NT2/D1 (cell line): ENCODE data around the gene TRAK2.

Experiments used
- DNase-seq: peaks from one replicate; pipeline ENCODE4 v3.0.0-alpha.2; 2011; ENCODE audit warnings: low read depth, low spot score
- H3K27me3 ChIP-seq: 2 replicates; pipeline ENCODE4 v1.6.0; 2011; ENCODE audit warnings: mild to moderate bottlenecking; ENCODE audit not compliant: insufficient read length, insufficient read depth
- H3K36me3 ChIP-seq: 2 replicates; pipeline ENCODE4 v1.6.1; 2011; ENCODE audit warnings: mild to moderate bottlenecking, low read length, mixed read lengths; ENCODE audit not compliant: insufficient read depth, insufficient read length
- H3K4me1 ChIP-seq: 2 replicates; pipeline ENCODE4 v1.5.1; 2011; ENCODE audit not compliant: insufficient read depth, insufficient read length
- H3K4me3 ChIP-seq: 2 replicates; pipeline ENCODE4 v1.5.1; 2011; ENCODE audit warnings: low read depth; ENCODE audit not compliant: insufficient read length
- H3K9ac ChIP-seq: 2 replicates; pipeline ENCODE4 v1.6.0; 2011; ENCODE audit warnings: low read depth; ENCODE audit not compliant: insufficient read length
- H3K9me3 ChIP-seq: 2 replicates; pipeline ENCODE4 v1.5.1; 2011; ENCODE audit warnings: mild to moderate bottlenecking, low read length; ENCODE audit not compliant: insufficient read depth
- SUZ12 ChIP-seq: IDR thresholded peaks from 2 replicates; pipeline ENCODE4 v1.6.1; 2011; ENCODE audit not compliant: insufficient read length, insufficient read depth; ENCODE audit errors: extremely low read depth
- YY1 ChIP-seq: IDR thresholded peaks from 2 replicates; pipeline ENCODE4 v1.6.1; 2011; ENCODE audit not compliant: insufficient read length, insufficient read depth
- ZNF274 ChIP-seq: IDR thresholded peaks from 2 replicates; pipeline ENCODE4 v1.6.1; 2011; ENCODE audit warnings: mild to moderate bottlenecking, low read depth, low read length

The TRAK2 gene

DNA sequence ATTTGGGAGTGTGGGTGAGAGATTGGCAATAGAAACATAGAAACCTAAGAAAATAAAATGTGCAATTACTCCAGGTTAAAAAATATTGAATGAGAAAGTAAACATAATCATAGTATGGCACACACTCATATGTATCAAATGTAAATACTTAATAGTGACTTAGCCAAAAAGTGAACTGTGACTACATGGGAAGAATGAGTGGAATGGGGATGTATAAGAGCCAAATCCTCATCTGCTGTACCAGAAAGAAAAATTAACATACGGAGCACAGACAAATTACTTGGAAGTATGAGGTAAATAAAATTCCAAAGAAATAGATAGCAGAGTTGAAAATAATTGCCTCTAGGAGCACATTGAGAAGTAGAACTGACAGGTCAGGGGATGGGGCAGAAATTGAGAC, 98.1 kb downstream of the TRAK2 start:
- no peak for TF ChIP-seq YY1
- TF ChIP-seq ZNF274 = no peak
- TF ChIP-seq SUZ12 = no peak
- Histone ChIP-seq H3K4me1 (peaks cover 5% of the 10 kb centered on the region), H3K9ac (no peak overlapping the region), H3K36me3 (no peaks in the 10 kb centered on the region), H3K27me3 (no peaks in the 10 kb centered on the region), H3K4me3 (no peak overlapping the region), H3K9me3 (no peaks in the 10 kb centered on the region; the same call in 1 of the 2 replicates)
- DNase-seq = no peak

DNA sequence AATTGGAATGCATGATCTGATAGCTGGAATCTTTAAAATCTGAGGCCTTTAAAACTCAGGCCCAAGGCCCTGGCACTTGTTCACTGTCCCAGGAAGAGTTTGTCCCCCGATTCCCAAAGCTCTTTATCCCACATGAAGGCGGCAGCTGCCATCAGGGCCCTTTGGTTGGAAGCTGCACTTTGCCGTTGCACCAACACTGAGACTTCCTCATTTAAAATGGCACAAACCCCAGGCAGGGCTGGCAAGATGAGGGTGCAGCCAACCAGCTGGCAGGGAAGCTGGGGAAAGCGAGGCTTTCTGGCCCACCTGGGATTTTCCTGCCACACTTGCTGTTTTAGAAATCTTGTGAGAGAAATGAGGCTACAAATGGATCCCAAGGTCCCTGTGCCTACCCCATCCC, 100.4 kb downstream of the TRAK2 start:
- no peak for DNase-seq
- Histone ChIP-seq H3K4me1 (peaks cover 5% of the 10 kb centered on the region), H3K9ac (no peak overlapping the region), H3K9me3 (no peaks in the 10 kb centered on the region; the same call in 1 of the 2 replicates), H3K4me3 (no peak overlapping the region), H3K27me3 (no peaks in the 10 kb centered on the region), H3K36me3 (no peaks in the 10 kb centered on the region)
- TF ChIP-seq YY1 (no peak), ZNF274 (no peak), SUZ12 (no peak)

DNA sequence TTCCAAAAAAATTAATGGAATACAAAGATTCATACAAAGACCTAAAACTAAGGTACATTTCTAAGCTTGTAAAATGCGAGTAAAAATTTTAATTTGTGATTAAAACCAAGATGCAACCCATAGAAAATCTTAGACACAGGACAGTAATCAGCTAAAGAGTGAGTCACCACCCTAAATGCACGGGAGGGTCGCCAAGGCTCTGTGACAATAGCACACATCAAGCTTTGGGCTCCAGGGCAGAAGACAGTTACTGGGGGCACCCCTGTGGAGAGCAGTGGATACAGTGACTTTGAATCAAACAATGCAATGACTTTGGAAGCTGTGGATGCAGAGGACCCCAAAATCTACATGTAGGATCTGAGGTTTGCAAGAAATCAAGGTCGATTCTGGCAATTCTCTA, 101.7 kb downstream of the TRAK2 start:
- H3K4me3 ChIP-seq = no peak overlapping the region
- H3K9ac ChIP-seq = no peak overlapping the region
- H3K27me3 ChIP-seq = no peaks in the 10 kb centered on the region
- TF ChIP-seq SUZ12 (no peak), ZNF274 (no peak), YY1 (no peak)
- no peak for DNase-seq
- peaks cover 5% of the 10 kb centered on the region for H3K4me1 ChIP-seq
- no peaks in the 10 kb centered on the region; the same call in 1 of the 2 replicates for H3K9me3 ChIP-seq
- no peaks in the 10 kb centered on the region for H3K36me3 ChIP-seq

DNA sequence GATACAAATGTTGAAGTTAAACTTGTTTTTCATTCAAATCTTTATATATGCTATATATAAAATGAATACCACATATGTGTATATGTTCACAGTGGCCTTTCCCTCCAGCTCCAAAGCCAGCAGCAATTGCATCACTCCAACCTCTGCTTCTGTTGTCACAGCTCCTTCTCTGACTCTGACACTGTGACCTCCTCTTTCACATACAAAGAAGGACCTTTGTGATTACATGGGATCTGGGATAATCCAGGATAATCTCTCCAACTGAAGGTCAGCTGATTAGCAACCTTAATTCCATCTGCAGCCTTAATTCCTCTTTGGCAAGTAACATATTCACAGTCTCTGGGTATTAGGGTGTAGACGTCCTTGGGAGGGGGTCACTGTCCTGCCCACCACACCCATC, 102.5 kb downstream of the TRAK2 start:
- TF ChIP-seq ZNF274 = no peak
- TF ChIP-seq YY1 = no peak
- TF ChIP-seq SUZ12 = no peak
- no peak overlapping the region for H3K4me3 ChIP-seq
- H3K9ac ChIP-seq = no peak overlapping the region
- no peak for DNase-seq
- H3K4me1 ChIP-seq = peaks cover 5% of the 10 kb centered on the region
- H3K9me3 ChIP-seq = no peaks in the 10 kb centered on the region
- no peaks in the 10 kb centered on the region for H3K27me3 ChIP-seq
- H3K36me3 ChIP-seq = no peaks in the 10 kb centered on the region

DNA sequence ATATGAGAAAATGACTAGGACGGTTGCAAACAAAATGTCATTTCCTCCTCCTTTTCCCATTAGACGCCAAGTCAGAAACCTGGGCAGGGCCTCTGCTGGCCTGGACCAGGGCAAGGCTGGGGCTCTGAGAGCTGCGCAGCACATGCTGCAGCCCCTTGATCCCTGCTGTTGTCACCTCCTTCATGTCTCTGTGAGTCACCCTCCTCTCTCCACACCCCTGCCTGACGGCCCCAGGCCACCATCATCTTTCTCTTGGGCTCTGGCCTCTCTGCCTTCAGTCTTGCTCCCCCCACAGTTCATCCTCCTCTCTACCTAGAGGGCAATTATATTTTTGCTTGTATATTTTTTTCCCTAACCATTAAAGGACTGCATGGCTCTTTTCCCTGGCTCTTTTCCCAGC, 104.1 kb downstream of the TRAK2 start:
- no peak overlapping the region for H3K4me3 ChIP-seq
- no peaks in the 10 kb centered on the region for H3K9me3 ChIP-seq
- H3K4me1 ChIP-seq = peaks cover 5% of the 10 kb centered on the region
- H3K36me3 ChIP-seq = no peaks in the 10 kb centered on the region
- H3K27me3 ChIP-seq = no peaks in the 10 kb centered on the region
- no peak for TF ChIP-seq SUZ12
- DNase-seq = no peak
- no peak overlapping the region for H3K9ac ChIP-seq

DNA sequence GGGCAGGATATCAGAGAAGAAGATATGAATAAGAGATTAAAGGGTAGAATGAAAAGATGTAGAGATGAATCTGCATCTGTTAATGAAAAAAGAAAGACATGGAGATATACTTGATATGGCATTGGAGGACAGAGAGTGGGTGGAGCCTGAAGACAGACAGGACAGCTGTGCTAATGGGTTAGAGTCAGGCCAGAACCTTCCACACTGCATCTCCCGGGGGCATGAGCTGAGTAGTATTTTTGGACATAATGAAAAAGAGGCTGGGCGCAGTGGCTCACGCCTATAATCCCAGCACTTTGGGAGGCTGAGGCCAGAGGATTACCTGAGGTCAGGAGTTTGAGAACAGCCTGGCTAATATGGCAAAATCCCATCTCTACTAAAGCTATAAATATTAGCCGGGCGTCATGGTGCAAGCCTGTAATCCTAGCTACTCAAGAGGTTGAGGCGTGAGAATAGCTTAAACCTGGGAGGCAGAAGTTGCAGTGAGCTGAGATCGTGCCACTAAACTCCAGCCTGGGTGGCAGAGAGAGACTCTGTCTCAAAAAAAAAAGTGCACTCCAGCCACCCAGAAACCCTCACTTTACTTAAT, 105.5 kb downstream of the TRAK2 start:
- H3K4me1 ChIP-seq = peaks cover 5% of the 10 kb centered on the region
- no peak overlapping the region for H3K4me3 ChIP-seq
- no peak for TF ChIP-seq SUZ12
- TF ChIP-seq YY1 = no peak
- TF ChIP-seq ZNF274 = no peak
- H3K9ac ChIP-seq = no peak overlapping the region
- no peaks in the 10 kb centered on the region for H3K36me3 ChIP-seq
- H3K27me3 ChIP-seq = no peaks in the 10 kb centered on the region
- H3K9me3 ChIP-seq = no peaks in the 10 kb centered on the region
- no peak for DNase-seq

DNA sequence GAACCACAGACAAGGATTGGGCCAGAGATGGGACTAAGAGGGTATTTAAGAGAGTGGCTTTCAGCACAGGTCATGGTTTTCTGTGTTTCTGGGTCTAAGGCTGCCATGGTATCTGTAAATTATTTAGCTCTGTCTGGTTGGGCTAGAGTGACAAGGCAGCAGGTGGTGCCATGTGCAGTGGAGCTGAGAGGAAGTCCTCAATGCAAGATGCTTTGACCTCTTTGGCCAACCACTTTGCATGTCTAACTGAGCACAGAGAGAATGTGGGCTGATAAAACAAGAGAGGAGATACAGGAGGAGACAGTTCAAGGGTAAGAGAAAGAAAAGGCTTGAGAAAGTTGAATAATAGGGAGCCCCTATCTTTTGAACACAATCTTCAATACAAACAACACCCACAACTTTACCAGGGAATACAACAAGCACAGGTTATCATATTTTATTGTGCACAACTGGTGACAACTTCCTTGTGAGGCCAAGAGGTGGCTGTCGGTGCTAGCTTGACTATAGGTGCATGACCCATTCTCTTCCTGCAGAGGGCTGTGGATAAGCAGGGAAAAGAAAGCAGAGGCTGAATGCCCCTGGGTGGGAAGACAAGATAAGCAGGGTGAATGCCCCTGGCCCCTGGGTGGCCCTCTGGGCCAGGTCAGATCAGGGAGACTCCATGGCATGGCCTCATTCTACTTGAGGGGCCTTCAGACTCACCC, 106.4 kb downstream of the TRAK2 start:
- no peaks in the 10 kb centered on the region for H3K36me3 ChIP-seq
- TF ChIP-seq ZNF274 (no peak), SUZ12 (no peak), YY1 (no peak)
- no peaks in the 10 kb centered on the region for H3K9me3 ChIP-seq
- H3K4me3 ChIP-seq = no peak overlapping the region
- H3K4me1 ChIP-seq = peaks cover 5% of the 10 kb centered on the region
- H3K9ac ChIP-seq = no peak overlapping the region
- no peak for DNase-seq
- no peaks in the 10 kb centered on the region for H3K27me3 ChIP-seq
